OCI-LY3 (cell line): ENCODE data around the gene ADISSP.

ENCODE experiments used
- H2AFZ ChIP-seq: fragments of 200-600, 300-600 bp; shearing (Covaris generic); 2 replicates; pipeline ENCODE4 v1.6.0; 2014; ENCODE audit warnings: antibody characterized with exemption, low read depth, low read length
- H3K27ac ChIP-seq: fragments of 200-600, 300-600 bp; sonication (generic); 2 replicates; pipeline ENCODE4 v1.5.1; 2014; ENCODE audit warnings: mild to moderate bottlenecking, low read length, moderate library complexity, mixed read lengths
- H3K27me3 ChIP-seq: fragments of 200-600, 300-600 bp; sonication (generic); 2 replicates; pipeline ENCODE4 v1.6.1; 2014; ENCODE audit warnings: low read depth, low read length, mixed read lengths
- H3K36me3 ChIP-seq: fragments of 200-600, 300-600 bp; sonication (generic); replicated peaks from 2 replicates; pipeline ENCODE3; 2014; ENCODE audit warnings: low read depth, low read length, mixed read lengths
- H3K4me1 ChIP-seq: fragments of 300-600, 200-600 bp; sonication (generic); 2 replicates; pipeline ENCODE4 v1.6.1; 2014; ENCODE audit warnings: low read length, mixed read lengths
- H3K4me2 ChIP-seq: fragments of 200-600, 300-600 bp; sonication (generic); 2 replicates; pipeline ENCODE4 v1.6.1; 2014; ENCODE audit warnings: low read length, mixed read lengths
- H3K4me3 ChIP-seq: fragments of 300-600, 200-600 bp; sonication (generic); 2 replicates; pipeline ENCODE4 v1.5.1; 2014; ENCODE audit warnings: antibody characterized with exemption, mild to moderate bottlenecking, low read length, moderate library complexity
- H3K79me2 ChIP-seq: fragments of 300-600, 200-600 bp; shearing (Covaris generic); 2 replicates; pipeline ENCODE4 v1.6.1; 2014; ENCODE audit warnings: mild to moderate bottlenecking, low read length, mixed read lengths
- H3K9ac ChIP-seq: fragments of 300-600, 200-600 bp; shearing (Covaris generic); 2 replicates; pipeline ENCODE4 v1.6.0; 2014; ENCODE audit warnings: mild to moderate bottlenecking, low read length, moderate library complexity
- H3K9me3 ChIP-seq: fragments of 200-600, 300-600 bp; shearing (Covaris generic); 2 replicates; pipeline ENCODE4 v1.6.1; 2014; ENCODE audit warnings: low read length, mixed read lengths; ENCODE audit not compliant: insufficient read depth
- H4K20me1 ChIP-seq: fragments of 200-600, 300-600 bp; sonication (generic); 2 replicates; pipeline ENCODE4 v1.6.1; 2016; ENCODE audit warnings: low read length, mixed read lengths; ENCODE audit not compliant: insufficient read depth
- EZH2phosphoT487 ChIP-seq: fragments of 200-600 bp; shearing (Covaris generic); IDR thresholded peaks from 2 replicates; pipeline ENCODE4 v1.6.1; 2018; ENCODE audit warnings: antibody characterized with exemption, mixed run types, low read depth
- TF ChIP-seq, protein P1 (sequence below): fragments of 200-600, 300-600 bp; sonication (generic); IDR thresholded peaks from 2 replicates; pipeline ENCODE4 v1.5.1; 2014; ENCODE audit warnings: antibody characterized with exemption, low read length, low read depth

ADISSP gene

DNA sequence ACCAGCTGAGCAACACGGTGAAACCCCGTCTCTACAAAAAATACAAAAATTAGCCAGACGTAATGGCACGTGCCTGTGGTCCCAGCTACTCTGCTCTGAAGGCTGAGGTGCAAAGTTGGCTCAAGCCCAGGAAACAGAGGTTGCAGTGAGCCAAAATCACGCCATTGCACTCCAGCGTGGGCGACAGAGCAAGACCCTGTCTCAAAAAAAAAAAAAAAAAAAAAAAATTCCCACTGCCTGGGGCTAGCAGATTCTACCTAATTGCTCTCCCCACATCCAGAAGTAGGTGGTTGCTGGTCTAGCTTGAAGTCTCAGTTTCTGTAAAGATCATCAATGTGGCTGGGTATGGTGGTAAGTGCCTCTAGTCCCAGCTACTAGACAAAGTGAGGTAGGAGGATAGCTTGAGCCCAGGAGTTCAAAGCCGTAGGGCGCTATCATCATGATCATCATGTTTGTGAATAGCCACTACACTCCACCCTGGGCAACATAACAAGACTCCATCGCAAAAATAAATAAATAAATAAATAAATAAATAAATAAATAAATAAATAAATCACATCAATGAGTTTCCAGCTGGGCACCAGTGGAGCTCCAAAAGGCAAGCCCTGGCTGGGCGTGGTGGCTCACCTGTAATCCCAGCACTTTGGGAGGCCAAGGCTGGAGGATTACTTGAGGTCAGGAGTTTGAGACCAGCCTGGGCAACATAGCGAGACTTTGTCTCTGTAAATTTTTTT is 46.5 kb upstream of the ADISSP start:
- Histone ChIP-seq H3K9ac (no peak overlapping the region), H3K4me1 (peaks cover 5% of the 10 kb centered on the region; the same call in 1 of the 2 replicates), H3K9me3 (no peaks in the 10 kb centered on the region), H3K4me3 (no peak overlapping the region), H3K27me3 (peaks cover 9% of the 10 kb centered on the region; the same call in 1 of the 2 replicates), H4K20me1 (no peaks in the 10 kb centered on the region), H3K79me2 (no peaks in the 10 kb centered on the region), H3K27ac (no peak overlapping the region), H3K36me3 (no peaks in the 10 kb centered on the region), H2AFZ (no peak overlapping the region), H3K4me2 (no peak overlapping the region)
- TF ChIP-seq EZH2phosphoT487, result no peak
- TF ChIP-seq, protein P1, sequence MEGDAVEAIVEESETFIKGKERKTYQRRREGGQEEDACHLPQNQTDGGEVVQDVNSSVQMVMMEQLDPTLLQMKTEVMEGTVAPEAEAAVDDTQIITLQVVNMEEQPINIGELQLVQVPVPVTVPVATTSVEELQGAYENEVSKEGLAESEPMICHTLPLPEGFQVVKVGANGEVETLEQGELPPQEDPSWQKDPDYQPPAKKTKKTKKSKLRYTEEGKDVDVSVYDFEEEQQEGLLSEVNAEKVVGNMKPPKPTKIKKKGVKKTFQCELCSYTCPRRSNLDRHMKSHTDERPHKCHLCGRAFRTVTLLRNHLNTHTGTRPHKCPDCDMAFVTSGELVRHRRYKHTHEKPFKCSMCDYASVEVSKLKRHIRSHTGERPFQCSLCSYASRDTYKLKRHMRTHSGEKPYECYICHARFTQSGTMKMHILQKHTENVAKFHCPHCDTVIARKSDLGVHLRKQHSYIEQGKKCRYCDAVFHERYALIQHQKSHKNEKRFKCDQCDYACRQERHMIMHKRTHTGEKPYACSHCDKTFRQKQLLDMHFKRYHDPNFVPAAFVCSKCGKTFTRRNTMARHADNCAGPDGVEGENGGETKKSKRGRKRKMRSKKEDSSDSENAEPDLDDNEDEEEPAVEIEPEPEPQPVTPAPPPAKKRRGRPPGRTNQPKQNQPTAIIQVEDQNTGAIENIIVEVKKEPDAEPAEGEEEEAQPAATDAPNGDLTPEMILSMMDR, result no peak

DNA sequence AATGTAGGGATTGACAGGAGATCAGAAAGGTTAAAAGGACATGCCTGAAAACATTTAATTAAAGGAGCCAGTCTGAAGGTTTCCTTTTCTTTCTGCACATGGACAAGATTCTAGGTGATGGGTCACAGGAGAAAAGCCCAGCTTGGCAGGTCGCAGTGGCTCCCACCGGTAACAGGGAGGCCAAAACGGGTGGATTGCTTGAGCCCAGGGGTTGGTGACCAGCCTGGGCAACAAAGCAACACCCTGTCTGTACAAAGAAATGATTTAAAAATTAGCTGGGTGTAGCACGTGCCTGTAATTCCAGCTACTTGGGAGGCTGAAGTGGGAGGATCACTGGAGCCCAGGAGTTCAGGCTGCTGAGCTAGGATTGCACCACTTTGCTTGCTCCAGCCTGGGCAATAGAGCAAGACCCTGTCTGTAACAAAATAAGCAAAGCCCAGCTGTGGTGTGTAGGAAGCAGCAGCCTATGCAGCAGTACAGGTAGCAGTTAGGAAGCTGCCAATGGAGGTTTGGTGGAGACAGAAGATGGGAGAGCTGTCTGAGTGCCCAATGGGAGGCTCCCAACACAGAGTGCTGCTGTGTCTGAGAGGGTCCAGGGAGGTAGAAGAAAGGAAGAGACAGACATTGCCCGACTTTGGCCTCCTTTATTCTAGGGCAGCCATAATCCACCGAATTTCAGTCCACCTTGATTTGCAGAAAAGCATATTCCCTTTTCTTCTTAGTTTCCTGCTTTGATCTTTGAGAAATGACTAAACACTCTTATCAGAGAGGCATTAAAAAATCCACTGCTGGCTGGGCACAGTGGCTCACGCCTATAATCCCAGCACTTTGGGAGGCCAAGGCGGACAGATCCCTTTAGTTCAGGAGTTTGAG is 45.7 kb upstream of the ADISSP start:
- Histone ChIP-seq H4K20me1 (no peaks in the 10 kb centered on the region), H3K4me2 (no peak overlapping the region), H2AFZ (no peak overlapping the region), H3K4me3 (no peak overlapping the region), H3K36me3 (no peaks in the 10 kb centered on the region), H3K27ac (no peak overlapping the region), H3K4me1 (peaks cover 5% of the 10 kb centered on the region; the same call in 1 of the 2 replicates), H3K79me2 (no peaks in the 10 kb centered on the region), H3K9me3 (no peaks in the 10 kb centered on the region), H3K27me3 (peaks cover 9% of the 10 kb centered on the region; the same call in 1 of the 2 replicates), H3K9ac (no peak overlapping the region)
- TF ChIP-seq, protein P1, result no peak
- TF ChIP-seq EZH2phosphoT487, result no peak

DNA sequence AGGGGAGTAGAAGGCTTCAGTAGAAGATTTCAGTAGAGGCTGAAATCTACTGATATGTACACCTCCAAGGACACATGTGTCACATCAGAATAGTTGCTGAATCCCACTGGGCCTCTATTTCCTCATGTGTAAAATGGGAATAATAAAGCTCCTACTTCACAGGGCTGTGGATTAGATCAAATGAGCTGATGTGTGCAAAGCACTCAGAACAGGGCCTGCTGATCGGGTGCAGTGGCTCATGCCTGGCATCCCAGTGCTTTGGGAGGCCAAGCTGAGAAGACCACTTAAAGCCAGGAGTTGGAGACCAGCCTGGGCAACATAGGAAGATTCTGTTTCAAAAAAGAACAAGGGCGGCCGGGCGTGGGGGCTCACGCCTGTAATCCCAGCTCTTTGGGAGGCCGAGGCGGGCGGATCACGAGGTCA is 44.7 kb upstream of the ADISSP start:
- Histone ChIP-seq H3K9me3 (no peaks in the 10 kb centered on the region), H4K20me1 (no peaks in the 10 kb centered on the region), H3K4me2 (no peak overlapping the region), H3K36me3 (no peaks in the 10 kb centered on the region), H3K27ac (no peak overlapping the region), H3K9ac (no peak overlapping the region), H3K27me3 (peaks cover 9% of the 10 kb centered on the region; the same call in 1 of the 2 replicates), H2AFZ (no peak overlapping the region), H3K4me1 (peaks cover 5% of the 10 kb centered on the region; the same call in 1 of the 2 replicates), H3K4me3 (no peak overlapping the region), H3K79me2 (no peaks in the 10 kb centered on the region)
- TF ChIP-seq EZH2phosphoT487, result no peak
- TF ChIP-seq, protein P1, result no peak
